Esophagus squamous epithelium (tissue), 4 donors: ENCODE data around the gene MFAP4.
A peak's percentile ranks its signal among the peaks of the same experiment; 100 is the strongest.

ENCODE experiments used
- POLR2A ChIP-seq, 4 donors: fragments of 450-650 bp; IDR thresholded peaks; one replicate each; pipeline ENCODE4 v1.6.1; 2017; ENCODE audit warnings: antibody characterized with exemption in 4 of 4, mild to moderate bottlenecking in 4 of 4, moderate library complexity in 3 of 4
- TF ChIP-seq, protein P1 (sequence below), 6 experiments: fragments of 450-650 bp in 4 of 6; fragments of 200-600 bp in 2 of 6; sonication (generic) in 2 of 6; IDR thresholded peaks; one replicate each; pipeline ENCODE4 v1.5.1; 2016 to 2019; ENCODE audit warnings: antibody characterized with exemption in 6 of 6, mild to moderate bottlenecking in 4 of 6, moderate library complexity in 4 of 6

DNA sequence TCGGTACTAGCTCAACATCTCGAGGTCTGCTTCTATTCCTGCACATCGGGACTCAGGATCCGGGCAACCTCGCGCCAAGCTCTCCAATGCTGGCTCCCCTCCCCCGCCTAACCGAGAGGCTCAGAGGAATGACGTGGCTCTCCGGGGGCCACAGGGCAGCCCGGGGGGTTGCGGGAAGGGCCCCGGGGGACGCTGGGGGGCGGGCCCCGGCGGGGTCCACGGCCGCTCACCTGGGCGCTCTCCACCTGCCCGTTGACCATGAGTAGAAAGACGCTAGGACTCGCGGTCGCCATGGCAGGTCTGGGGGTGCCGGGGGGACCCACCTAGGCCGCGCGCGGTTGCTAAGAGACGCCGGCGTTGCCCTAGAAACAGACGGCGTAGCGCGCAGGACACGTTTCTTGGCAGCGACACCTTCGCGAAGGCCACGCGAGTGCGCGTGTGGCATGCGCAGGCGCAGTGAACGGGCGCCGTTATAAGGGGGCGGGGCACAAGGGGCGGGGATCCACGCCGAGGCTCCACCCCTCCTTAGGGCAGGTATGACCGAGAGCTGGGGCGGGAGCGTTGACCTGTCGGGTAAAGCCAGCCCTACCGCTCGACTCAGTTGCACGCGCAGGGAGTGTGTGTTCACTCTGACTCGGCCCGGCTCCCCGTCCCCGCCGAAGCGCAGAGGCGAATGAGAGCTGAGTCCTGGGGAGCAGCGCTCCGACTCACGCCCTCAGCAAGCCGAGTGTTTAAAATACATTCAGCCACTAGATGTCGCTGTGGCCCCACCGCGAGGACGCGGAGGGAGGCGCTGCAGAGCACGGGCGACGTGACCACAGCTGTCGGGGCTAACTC lies 24.5 kb downstream of the MFAP4 start, which contains the start of gene B9D1:
- TF ChIP-seq, protein P1, sequence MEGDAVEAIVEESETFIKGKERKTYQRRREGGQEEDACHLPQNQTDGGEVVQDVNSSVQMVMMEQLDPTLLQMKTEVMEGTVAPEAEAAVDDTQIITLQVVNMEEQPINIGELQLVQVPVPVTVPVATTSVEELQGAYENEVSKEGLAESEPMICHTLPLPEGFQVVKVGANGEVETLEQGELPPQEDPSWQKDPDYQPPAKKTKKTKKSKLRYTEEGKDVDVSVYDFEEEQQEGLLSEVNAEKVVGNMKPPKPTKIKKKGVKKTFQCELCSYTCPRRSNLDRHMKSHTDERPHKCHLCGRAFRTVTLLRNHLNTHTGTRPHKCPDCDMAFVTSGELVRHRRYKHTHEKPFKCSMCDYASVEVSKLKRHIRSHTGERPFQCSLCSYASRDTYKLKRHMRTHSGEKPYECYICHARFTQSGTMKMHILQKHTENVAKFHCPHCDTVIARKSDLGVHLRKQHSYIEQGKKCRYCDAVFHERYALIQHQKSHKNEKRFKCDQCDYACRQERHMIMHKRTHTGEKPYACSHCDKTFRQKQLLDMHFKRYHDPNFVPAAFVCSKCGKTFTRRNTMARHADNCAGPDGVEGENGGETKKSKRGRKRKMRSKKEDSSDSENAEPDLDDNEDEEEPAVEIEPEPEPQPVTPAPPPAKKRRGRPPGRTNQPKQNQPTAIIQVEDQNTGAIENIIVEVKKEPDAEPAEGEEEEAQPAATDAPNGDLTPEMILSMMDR (IDR thresholded peaks at IDR 0.05): peak; percentile 97 to 99 (median 98)
- TF ChIP-seq POLR2A (IDR thresholded peaks at IDR 0.05): peak in 1 of 4 donors; percentile 37
